NCI-H524 treated with DMSO at 0.1 percent for 48 hours (cell line): ENCODE data around the gene ACE2.

Experiments
- DNase-seq: peaks from one replicate; lab custom pipeline; 2025; lab: John Stamatoyannopoulos, UW

ACE2 gene

DNA sequence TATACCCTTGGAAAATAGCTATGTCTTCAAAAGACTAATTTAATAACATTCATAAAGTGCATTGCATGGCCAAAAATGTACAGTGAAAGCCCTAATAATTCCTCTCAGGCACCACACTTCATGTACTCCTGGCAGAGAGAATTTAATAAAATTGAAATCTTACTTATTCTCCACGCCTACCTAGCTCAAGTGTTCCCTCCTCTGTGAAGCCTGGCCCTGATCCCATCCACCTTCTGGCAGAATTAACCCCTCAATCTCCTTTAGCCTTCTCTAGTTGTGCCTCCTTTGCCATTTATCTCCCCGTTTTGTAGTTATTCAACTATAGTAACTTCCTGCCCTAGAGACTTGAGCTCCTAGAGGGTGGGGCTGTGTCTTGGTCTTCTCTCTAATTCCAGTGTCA, 26.7 kb downstream of the ACE2 start:
- no peak for DNase-seq

GRCh38 chrX:15570145-15570544, 30.6 kb downstream of the ACE2 start:
- no peak for DNase-seq

GRCh38 chrX:15567886-15568616, 32.7 kb downstream of the ACE2 start:
- DNase-seq, result no peak

- DNase-seq, result no peak
These were observed 33.5 kb downstream of the ACE2 start for GRCh38 chrX:15567267-15567666.

GRCh38 chrX:15566244-15566643, 34.5 kb downstream of the ACE2 start:
- no peak for DNase-seq

- DNase-seq, result peak; percentile 24
These were observed 35.7 kb downstream of the ACE2 start for GRCh38 chrX:15564981-15565579.

- no peak for DNase-seq
These were observed 37.7 kb downstream of the ACE2 start for GRCh38 chrX:15563056-15563455.

DNA sequence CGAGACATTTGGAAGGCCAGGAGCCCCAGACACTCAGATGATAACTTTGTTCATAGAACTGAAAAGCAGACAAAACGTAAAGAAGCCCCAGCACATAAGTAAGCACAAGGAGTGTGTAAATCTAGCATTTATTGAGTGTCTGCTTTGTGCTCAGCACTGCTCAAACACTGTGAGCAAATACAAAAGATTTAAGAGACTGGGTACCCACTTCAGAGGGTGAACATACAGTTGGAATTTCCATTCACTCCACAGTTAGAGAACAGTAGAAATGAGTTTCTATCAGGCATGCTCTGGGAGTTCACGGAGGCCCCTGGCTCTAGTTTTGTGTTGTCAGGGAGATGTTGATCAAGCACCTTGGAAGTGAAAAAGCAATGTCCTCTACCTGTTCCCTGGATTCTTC, 39.8 kb downstream of the ACE2 start:
- DNase-seq, result no peak

GRCh38 chrX:15559227-15559626, 41.5 kb downstream of the ACE2 start:
- DNase-seq, result no peak

GRCh38 chrX:15549189-15550012, 51.4 kb downstream of the ACE2 start:
- DNase-seq, result no peak

- DNase-seq, result no peak
These were observed 53.4 kb downstream of the ACE2 start for GRCh38 chrX:15547356-15547755.

DNA sequence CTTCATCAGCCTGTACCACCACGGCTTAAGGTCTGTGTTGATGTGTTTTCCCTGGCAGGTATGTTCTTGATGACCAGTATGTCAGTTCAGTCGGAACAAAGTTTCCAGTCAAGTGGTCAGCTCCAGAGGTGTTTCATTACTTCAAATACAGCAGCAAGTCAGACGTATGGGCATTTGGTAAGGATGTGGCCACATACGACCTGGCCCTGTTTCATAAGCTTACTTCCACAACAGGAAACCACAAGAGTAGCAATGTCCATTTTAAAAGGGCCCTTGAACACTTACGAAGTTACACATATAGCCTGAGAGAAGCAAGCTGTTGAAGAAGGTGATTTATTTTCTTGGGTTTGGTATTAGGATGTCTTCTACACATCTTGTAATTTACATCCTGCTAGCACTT, 54.0 kb downstream of the ACE2 start:
- no peak for DNase-seq

GRCh38 chrX:15530318-15530717, 70.4 kb downstream of the ACE2 start:
- no peak for DNase-seq

GRCh38 chrX:15529165-15529564, 71.6 kb downstream of the ACE2 start:
- no peak for DNase-seq

DNA sequence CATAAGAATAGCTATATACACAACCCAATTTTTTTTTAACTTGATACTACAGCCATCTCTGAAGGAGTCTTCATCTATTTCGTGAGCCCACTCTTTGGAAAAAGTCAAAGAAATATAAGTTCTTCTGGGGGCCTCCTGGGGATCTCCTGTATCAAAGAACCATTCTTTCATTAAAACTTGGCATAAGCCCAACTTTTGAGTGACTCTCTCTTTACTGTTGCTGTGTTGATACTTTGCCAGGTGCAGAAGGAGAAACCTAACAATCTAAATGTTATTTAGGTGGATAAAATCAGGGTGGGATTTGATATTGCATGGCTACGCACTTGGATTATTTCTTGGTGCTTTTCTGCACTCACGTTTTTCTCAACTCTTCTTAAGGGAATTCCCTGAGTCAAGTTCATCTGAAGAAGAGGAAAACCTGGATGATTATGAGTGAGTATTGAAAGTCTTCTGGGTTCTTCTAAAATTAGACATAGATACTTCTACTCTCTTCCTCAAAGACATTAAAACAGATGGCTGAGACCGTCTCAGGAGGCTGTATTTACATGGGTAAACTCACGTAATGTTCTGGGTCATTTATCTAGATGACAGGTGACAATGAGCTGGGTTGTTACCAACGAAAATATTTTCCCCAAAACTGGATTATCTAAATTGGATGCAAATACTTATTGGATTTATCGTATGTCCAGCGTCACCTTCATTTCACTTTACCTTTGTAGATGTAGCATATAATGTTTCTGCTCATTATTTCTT, 74.9 kb downstream of the ACE2 start:
- DNase-seq, result peak; percentile 58

DNA sequence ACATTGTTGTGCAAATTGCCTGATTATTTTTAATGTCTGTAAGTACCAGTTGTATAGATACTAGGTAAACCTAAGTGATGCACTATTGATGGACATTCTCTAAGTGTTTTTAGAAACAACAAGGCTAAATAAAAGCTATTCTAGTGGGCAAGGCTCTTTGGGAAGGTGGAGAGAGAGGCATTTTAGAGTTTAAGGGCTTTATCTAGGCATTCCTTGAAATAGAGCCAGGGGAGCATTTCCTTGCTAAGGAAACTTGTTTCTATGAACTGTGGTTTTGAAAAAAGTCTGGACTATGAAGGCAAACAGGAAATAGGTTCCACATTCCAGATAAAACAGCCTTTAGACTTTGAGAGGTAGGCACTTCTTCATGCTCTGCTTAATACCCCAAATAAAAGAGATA, 76.3 kb downstream of the ACE2 start:
- DNase-seq, result no peak

- no peak for DNase-seq
These were observed 77.7 kb downstream of the ACE2 start for GRCh38 chrX:15523088-15523487.

DNA sequence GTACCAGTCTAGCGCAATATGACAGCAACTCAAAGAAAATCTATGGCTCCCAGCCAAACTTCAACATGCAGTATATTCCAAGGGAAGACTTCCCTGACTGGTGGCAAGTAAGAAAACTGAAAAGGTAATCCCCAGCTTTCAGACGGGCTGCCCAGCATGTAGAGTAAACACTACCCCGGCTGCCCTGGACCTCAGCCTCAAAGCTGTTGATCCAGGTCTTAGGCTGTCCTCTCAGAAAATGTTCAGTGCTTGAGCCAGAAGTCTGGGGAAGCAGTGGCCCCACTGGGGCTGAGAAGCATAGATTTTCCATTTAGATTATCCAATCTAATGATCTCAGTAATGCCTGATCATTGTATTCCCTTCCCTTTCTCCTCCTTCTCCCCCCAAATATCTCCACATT, 78.3 kb downstream of the ACE2 start:
- DNase-seq, result no peak

DNA sequence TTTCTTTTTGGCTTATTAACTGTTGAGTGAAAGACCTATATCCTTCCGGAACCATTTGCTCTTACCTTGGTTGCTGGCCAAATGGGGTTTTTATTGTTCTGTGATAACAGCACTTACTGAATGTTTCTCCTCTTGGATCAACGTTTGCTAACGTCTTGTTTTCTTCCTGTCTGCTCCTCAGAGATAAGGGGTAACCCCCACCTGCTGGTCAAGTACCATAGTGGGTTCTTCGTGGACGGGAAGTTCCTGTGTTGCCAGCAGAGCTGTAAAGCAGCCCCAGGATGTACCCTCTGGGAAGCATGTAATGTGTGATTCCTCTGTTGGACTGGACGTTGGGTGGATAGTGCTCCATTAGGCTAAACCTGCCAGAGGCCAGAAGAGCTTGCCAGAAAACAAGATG, 84.8 kb downstream of the ACE2 start:
- DNase-seq, result no peak

- no peak for DNase-seq
These were observed 86.5 kb downstream of the ACE2 start for GRCh38 chrX:15514279-15514678.

- no peak for DNase-seq
These were observed 88.3 kb downstream of the ACE2 start for GRCh38 chrX:15512401-15512965.

DNA sequence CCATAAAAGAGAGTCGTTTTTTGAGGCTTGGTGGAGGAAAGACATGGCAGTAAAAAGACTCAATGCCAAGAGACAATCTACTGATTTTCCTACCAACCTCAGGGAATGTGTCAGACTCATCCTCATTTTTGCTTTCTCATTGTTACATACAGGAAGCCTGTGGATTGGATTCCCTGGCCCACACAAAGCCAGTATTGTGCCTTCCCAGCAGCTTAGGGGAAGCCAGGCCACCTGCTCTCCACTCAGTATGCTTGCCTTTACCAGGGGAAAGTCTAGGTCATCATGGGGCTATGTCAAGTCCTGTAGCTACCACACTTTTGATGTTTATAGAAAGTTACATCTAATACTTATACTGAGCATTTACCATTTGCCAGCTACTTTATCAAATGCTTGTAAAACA, 89.2 kb downstream of the ACE2 start:
- DNase-seq, result no peak
